GM19438 (cell line): ENCODE measurements around the gene SNAP25.

Experiments used
- ATAC-seq: cut with Tn5 transposase; IDR thresholded peaks from one replicate; pipeline ENCODE4 v1.9.1; 2021; ENCODE audit warnings: low read depth; ENCODE audit not compliant: unreplicated experiment

SNAP25 gene

GRCh38 chr20:10218536-10219451, at the start of gene SNAP25:
SNAP25 (plus strand) TSS chr20:10218830; CDS start chr20:10275492, 56,662 bp downstream.
- no peak for ATAC-seq

GRCh38 chr20:10169752-10170151, 48.9 kb upstream of the SNAP25 start:
- no peak for ATAC-seq

- no peak for ATAC-seq
Observed at GRCh38 chr20:10170261-10170660, 48.4 kb upstream of the SNAP25 start.

- no peak for ATAC-seq
Observed at GRCh38 chr20:10171864-10172751, 46.5 kb upstream of the SNAP25 start.

GRCh38 chr20:10172998-10173655, 45.5 kb upstream of the SNAP25 start:
- ATAC-seq: no peak

GRCh38 chr20:10174400-10174799, 44.2 kb upstream of the SNAP25 start:
- ATAC-seq: no peak

GRCh38 chr20:10177326-10177725, 41.3 kb upstream of the SNAP25 start:
- ATAC-seq: no peak

- ATAC-seq: no peak
Observed at GRCh38 chr20:10178091-10178490, 40.5 kb upstream of the SNAP25 start.

GRCh38 chr20:10178727-10179313, 39.8 kb upstream of the SNAP25 start:
- ATAC-seq: no peak

- ATAC-seq: no peak
Observed at GRCh38 chr20:10179574-10180298, 38.9 kb upstream of the SNAP25 start.

GRCh38 chr20:10180651-10181235, 37.9 kb upstream of the SNAP25 start:
- no peak for ATAC-seq

- no peak for ATAC-seq
Observed at GRCh38 chr20:10185741-10186558, 32.7 kb upstream of the SNAP25 start.

- no peak for ATAC-seq
Observed at GRCh38 chr20:10190456-10190855, 28.2 kb upstream of the SNAP25 start.

GRCh38 chr20:10192171-10192570, 26.5 kb upstream of the SNAP25 start:
- no peak for ATAC-seq

GRCh38 chr20:10194166-10194565, 24.5 kb upstream of the SNAP25 start:
- no peak for ATAC-seq

GRCh38 chr20:10200330-10200729, 18.3 kb upstream of the SNAP25 start:
- no peak for ATAC-seq

- ATAC-seq: no peak
Observed at GRCh38 chr20:10201321-10201870, 17.2 kb upstream of the SNAP25 start.

GRCh38 chr20:10209091-10209490, 9.5 kb upstream of the SNAP25 start:
- ATAC-seq: no peak
